ENCODE results near the gene TMEM243. TPM values are rescaled to one million over a fixed set of nuclear protein-coding genes. Genes with fewer than 3 reads are reported as not detected.
"Not testable (repeated sequence)": the region's sequence is repeated elsewhere in the genome, so short reads cannot be mapped to it uniquely, and the experiment has no call there.

TMEM243 gene
- total RNA-seq, 6 experiments from 2014 or later, result 2.0 to 5.1 (median 4.3) TPM

DNA sequence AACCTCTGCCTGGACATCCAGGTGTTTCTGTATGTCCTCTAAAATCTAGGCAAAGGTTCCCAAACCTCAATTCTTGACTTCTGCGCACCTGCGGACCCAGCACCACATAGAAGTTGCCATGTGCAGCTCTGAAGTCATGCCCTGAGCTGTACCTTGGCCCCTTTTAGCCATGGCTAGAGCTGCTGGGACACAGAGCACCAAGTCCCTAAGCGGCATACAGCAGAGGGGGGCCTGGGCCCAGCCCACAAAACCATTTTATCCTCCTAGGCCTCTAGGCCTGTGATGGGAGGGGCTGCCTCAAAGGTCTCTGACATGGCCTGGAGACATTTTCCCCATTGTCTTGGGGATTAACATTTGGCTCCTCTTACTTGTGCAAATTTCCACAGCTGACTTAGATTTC, 14.6 kb downstream of the TMEM243 start:
- intact Hi-C loops (cut with DNase I), result no loop called here
- ATAC-seq (no peak), DNase-seq (no peak)
- no peaks in the 10 kb centered on the region for H3K4me1 ChIP-seq
- no peaks in the 10 kb centered on the region for H3K36me3 ChIP-seq
- TF ChIP-seq POLR2A (IDR thresholded peaks at IDR 0.05), result no peak
- TF ChIP-seq, protein P1, sequence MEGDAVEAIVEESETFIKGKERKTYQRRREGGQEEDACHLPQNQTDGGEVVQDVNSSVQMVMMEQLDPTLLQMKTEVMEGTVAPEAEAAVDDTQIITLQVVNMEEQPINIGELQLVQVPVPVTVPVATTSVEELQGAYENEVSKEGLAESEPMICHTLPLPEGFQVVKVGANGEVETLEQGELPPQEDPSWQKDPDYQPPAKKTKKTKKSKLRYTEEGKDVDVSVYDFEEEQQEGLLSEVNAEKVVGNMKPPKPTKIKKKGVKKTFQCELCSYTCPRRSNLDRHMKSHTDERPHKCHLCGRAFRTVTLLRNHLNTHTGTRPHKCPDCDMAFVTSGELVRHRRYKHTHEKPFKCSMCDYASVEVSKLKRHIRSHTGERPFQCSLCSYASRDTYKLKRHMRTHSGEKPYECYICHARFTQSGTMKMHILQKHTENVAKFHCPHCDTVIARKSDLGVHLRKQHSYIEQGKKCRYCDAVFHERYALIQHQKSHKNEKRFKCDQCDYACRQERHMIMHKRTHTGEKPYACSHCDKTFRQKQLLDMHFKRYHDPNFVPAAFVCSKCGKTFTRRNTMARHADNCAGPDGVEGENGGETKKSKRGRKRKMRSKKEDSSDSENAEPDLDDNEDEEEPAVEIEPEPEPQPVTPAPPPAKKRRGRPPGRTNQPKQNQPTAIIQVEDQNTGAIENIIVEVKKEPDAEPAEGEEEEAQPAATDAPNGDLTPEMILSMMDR (IDR thresholded peaks at IDR 0.05), result no peak
- no peak overlapping the region for H3K4me3 ChIP-seq
- no peaks in the 10 kb centered on the region for H3K9me3 ChIP-seq
- no peaks in the 10 kb centered on the region for H3K27me3 ChIP-seq
- H3K27ac ChIP-seq, result no peak overlapping the region
- 50% methylated on average over 2 of the region's 3 CpGs for WGBS (ENCODE audit: insufficient coverage, low coverage, low lambda C conversion rate, missing lambda C conversion rate)

DNA sequence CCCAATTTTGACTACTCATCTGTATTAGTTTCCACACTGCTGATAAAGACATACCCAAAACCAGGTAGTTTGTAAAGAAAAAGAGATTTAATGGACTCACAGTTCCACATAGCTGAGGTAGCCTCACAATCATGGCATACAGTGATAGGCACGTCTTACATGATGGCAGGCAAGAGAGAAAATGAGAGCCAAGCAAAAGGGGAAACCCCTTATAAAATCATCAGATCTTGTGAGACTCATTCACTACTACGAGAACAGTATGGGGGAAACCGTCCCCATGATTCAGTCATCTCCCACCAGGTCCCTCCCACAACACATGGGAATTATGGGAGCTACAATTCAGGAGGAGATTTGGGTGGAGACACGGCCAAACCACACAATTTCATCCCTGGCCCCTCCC, 15.6 kb downstream of the TMEM243 start:
- H3K27ac ChIP-seq; H3K4me1 ChIP-seq; H3K9me3 ChIP-seq; H3K27me3 ChIP-seq; ATAC-seq; DNase-seq; H3K4me3 ChIP-seq; intact Hi-C loops (cut with DNase I); H3K36me3 ChIP-seq: not testable (repeated sequence)
- 78% methylated on average over 4 of the region's 4 CpGs for WGBS (ENCODE audit: insufficient coverage, low coverage, low lambda C conversion rate, missing lambda C conversion rate)

DNA sequence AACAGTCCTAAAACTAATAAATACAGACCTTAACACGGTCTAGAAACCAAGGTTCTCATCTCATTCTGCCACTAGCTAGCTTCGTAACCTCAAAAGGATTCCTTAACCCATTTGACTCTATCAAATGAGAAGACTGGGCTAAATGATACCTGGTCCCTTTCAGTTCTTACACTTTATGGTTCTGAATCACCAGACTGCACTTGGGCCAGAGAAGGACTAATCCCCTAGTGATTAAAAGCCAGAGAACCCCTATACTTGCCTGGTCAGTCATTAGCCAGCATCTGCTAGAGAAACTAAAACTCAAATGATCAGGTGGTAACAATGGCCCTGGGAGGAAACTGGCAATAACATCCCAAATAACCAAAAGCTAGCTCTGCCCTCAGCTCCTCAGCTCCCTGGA, 16.8 kb downstream of the TMEM243 start:
- ATAC-seq (no peak), DNase-seq (no peak)
- H3K4me1 ChIP-seq, result no peaks in the 10 kb centered on the region
- 100% methylated on average over 1 of the region's 2 CpGs for WGBS (ENCODE audit: insufficient coverage, low coverage, low lambda C conversion rate, missing lambda C conversion rate)
- intact Hi-C loops (cut with DNase I), result no loop called here
- no peaks in the 10 kb centered on the region for H3K9me3 ChIP-seq
- peaks cover 0 to 3% (median 1%) of the 10 kb centered on the region in 4 donors for H3K36me3 ChIP-seq
- H3K27me3 ChIP-seq, result no peaks in the 10 kb centered on the region
- TF ChIP-seq POLR2A (IDR thresholded peaks at IDR 0.05), result no peak
- TF ChIP-seq, protein P1 (IDR thresholded peaks at IDR 0.05), result no peak
- no peak overlapping the region for H3K4me3 ChIP-seq
- no peak overlapping the region for H3K27ac ChIP-seq

DNA sequence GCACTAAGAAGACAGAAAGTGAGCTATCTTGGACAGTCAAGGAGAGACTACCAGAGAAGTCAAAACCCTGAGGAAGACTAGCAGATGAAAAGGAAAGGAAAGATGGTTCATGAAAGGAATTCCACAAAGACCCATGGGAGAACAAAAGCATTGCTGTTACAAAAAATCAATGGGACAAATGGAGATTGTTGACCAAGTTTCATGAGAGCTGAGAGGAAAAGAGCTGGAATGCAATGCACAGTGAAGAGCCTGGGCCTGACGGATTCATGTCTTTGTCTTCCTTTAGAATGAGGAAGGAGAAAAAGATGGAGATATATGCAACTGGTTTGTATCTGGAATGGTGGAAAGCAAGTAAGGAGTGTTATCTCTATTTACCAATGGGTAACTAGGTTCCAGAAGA, 17.3 kb downstream of the TMEM243 start:
- Histone ChIP-seq H3K4me3 (no peak overlapping the region), H3K27ac (no peak overlapping the region), H3K27me3 (no peaks in the 10 kb centered on the region), H3K9me3 (no peaks in the 10 kb centered on the region), H3K4me1 (no peaks in the 10 kb centered on the region), H3K36me3 (peaks cover 0 to 7% (median 2%) of the 10 kb centered on the region in 4 donors)
- no peak for ATAC-seq
- DNase-seq, result no peak
- intact Hi-C loops (cut with DNase I), result no loop called here
- no peak for TF ChIP-seq POLR2A (IDR thresholded peaks at IDR 0.05)
- TF ChIP-seq, protein P1 (IDR thresholded peaks at IDR 0.05), result no peak
- WGBS (ENCODE audit: insufficient coverage, low coverage, low lambda C conversion rate, missing lambda C conversion rate), result 90% methylated on average over 1 of the region's 1 CpG

DNA sequence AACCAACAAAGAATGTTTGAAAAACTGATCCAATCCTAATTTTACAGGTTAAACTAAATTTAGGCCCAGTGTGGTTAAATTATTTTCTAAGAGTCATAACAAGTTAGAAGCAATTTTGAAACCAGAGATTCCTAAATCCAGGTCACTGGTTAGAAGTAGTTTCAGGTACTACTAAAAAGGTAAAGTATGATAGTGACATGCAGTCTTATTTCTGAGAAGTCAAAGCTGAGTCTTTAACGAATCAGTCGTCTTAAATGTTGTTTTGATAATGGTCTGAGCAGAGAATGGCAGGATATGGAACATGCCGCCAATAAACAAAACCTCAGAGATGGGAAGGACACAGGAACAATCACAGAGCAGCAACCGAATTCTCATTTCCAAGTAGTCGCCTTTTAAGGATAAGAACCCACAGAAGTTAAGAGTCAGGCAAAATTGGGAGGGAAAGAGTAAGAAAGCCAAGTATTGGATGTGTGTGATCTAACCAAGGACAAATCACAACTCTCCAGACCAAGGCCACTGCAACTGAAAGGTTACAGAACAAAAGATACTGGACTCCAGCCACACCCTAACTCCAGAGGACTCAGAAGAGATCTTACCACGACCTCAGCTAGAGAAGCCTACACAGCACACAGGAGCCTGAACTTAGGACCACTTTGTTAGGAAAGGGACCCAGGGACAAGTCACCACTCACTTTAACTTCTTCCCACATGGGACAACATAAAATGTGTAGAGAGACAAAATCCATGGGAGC, 19.7 kb downstream of the TMEM243 start:
- peak in 3 of 4 donors; percentile 23 to 41 (median 29) for ATAC-seq
- TF ChIP-seq POLR2A (IDR thresholded peaks at IDR 0.05), result no peak
- TF ChIP-seq, protein P1 (IDR thresholded peaks at IDR 0.05), result no peak
- Histone ChIP-seq H3K27ac (no peak overlapping the region), H3K9me3 (no peaks in the 10 kb centered on the region), H3K27me3 (no peaks in the 10 kb centered on the region), H3K36me3 (peaks cover 0 to 24% (median 20%) of the 10 kb centered on the region in 4 donors), H3K4me3 (no peak overlapping the region), H3K4me1 (no peaks in the 10 kb centered on the region)
- intact Hi-C loops (cut with DNase I), result no loop called here
- no peak for DNase-seq
- 70% methylated on average over 6 of the region's 6 CpGs for WGBS (ENCODE audit: insufficient coverage, low coverage, low lambda C conversion rate, missing lambda C conversion rate)

Data from right lobe of liver (tissue), 6 donors.